Heart left ventricle (tissue), 16 donors: ENCODE data around the gene NACC2. TPM values are rescaled to one million over a fixed set of nuclear protein-coding genes. Genes with fewer than 3 reads are reported as not detected.
A peak's percentile ranks its signal among the peaks of the same experiment; 100 is the strongest.

ENCODE experiments used
- ATAC-seq, 4 donors: fragments of 200-7000 bp; cut with Tn5 transposase; one replicate each; pipeline ENCODE4 v1.9.1; 2020 to 2022; ENCODE audit warnings: moderate library complexity in 4 of 4, mild to moderate bottlenecking in 3 of 4, moderate number of reproducible peaks in 1 of 4
- DNase-seq, 5 donors: peaks; one replicate each; pipeline ENCODE4 v3.0.0-alpha.2; 2020
- H3K27ac ChIP-seq, 12 donors: fragments of 200-600 bp; sonication (generic) in 4 of 12; one replicate each; pipeline versions ENCODE4 v1.5.0 to v1.8.0; 2016 to 2022; ENCODE audit warnings: mild to moderate bottlenecking in 2 of 12
- H3K27me3 ChIP-seq, 9 donors: fragments of 200-600 bp; sonication (generic) in 2 of 9; one replicate each; pipeline versions ENCODE4 v1.5.1 to v1.8.0; 2016 to 2022; ENCODE audit warnings: mild to moderate bottlenecking in 3 of 9
- H3K36me3 ChIP-seq, 9 donors: fragments of 200-600 bp; sonication (generic) in 2 of 9; one replicate each; pipeline versions ENCODE4 v1.5.0 to v1.8.0; 2018 to 2022; ENCODE audit warnings: mild to moderate bottlenecking in 2 of 9
- H3K4me1 ChIP-seq, 12 donors: fragments of 200-600 bp; sonication (generic) in 4 of 12; one replicate each; pipeline versions ENCODE4 v1.5.0 to v1.8.0; 2016 to 2022; ENCODE audit warnings: mild to moderate bottlenecking in 3 of 12
- H3K4me3 ChIP-seq, 12 donors: fragments of 200-600 bp; sonication (generic) in 4 of 12; one replicate each; pipeline versions ENCODE4 v1.5.0 to v1.8.0; 2017 to 2022; ENCODE audit warnings: mild to moderate bottlenecking in 9 of 12, moderate library complexity in 4 of 12
- H3K9me3 ChIP-seq, 12 donors: fragments of 200-600 bp; sonication (generic) in 4 of 12; one replicate each; pipeline versions ENCODE4 v1.5.0 to v1.8.0; 2016 to 2022; ENCODE audit warnings: mild to moderate bottlenecking in 1 of 12
- CTCF ChIP-seq, 12 donors: fragments of 200-600 bp; sonication (generic) in 4 of 12; IDR thresholded peaks; one replicate each; pipeline versions ENCODE4 v1.5.0 to v1.8.0; 2018 to 2022; ENCODE audit warnings: antibody characterized with exemption in 12 of 12, mild to moderate bottlenecking in 5 of 12
- POLR2A ChIP-seq, 2 donors: fragments of 450-650 bp; IDR thresholded peaks; one replicate each; pipeline ENCODE4 v1.6.1; 2017; ENCODE audit warnings: antibody characterized with exemption in 2 of 2, mild to moderate bottlenecking in 2 of 2, moderate library complexity in 2 of 2
- WGBS, 4 donors: extraction: QIAGEN DNeasy Blood & Tissue Kit in 2 of 4; methylation state at CpG; one replicate each; pipeline versions ENCODE4 v1.1.5 to v1.1.7; 2013 to 2018; 5-methylcytosine and 5-hydroxymethylcytosine counted together
- intact Hi-C, 10 donors: fragments of 100-400 bp; cut with DNase I; formaldehyde crosslinking; loops; one replicate each; pipeline versions ENCODE4 v1.11.1 to v1.14.2; 2022
- polyA plus RNA-seq, 2 donors: library from polyadenylated mRNA; stranded (reverse); fragments of 200-250 nt; gene quantifications; one replicate each; pipeline ENCODE4 v1.2.3, GENCODE V29; 2013
- total RNA-seq, 9 donors: library from RNA; depleted of rRNA in 2 of 9; stranded (reverse); fragments of >200 nt in 2 of 9; fragmentation: NEBNext Ultra II Directional in 3 of 9; extraction: Animal tissue kit (Norgen Biotek cat#: 25700) in 3 of 9; gene quantifications; one replicate each; pipeline versions ENCODE4 v1.1.0 to v1.2.4, GENCODE V29; 2016 to 2023
- donor health status: ischemic (EF 13 %, LVEDD 7.1; RV severe dilation, severe dysfunction).
- donor health status: healthy with polysubstance abuse.
- donor health status: DM: no; HTN: yes; CAD: no.
- donor health status: DM: no; HTN: no; CAD: no.
- donor health status: ischemic (EF 25% LVEDD 6.9; RV normal size, moderate dysfunction).
- donor health status: ischemic (EF 25% LVEDD 5.7; RV mildly dilated, moderate dysfunction).
- donor health status: healthy.
- donor health status: DM: yes; HTN: yes; CAD: no.
- donor health status: ischemic (EF 35%, LVEDD 5.7; RV mildly dilated, moderate dysfunction).
- donor health status: nonischemic (EF 11% LVEDD 7.7; RV severe dilation, severe dysfunction).
- donor health status: DM: yes; HTN: yes; CAD: no.
- donor health status: PGD.
- donor health status: ischemic (EF 29% LVEDD 5.4; RV normal size, mild dysfunction).
- donor health status: nonischemic (EF 23%, LVEDD 6.1; RV moderate dilation, normal function).

NACC2 gene
- total and polyA plus RNA-seq, 11 donors = 17.9 to 66.5 (median 47.4) TPM

DNA sequence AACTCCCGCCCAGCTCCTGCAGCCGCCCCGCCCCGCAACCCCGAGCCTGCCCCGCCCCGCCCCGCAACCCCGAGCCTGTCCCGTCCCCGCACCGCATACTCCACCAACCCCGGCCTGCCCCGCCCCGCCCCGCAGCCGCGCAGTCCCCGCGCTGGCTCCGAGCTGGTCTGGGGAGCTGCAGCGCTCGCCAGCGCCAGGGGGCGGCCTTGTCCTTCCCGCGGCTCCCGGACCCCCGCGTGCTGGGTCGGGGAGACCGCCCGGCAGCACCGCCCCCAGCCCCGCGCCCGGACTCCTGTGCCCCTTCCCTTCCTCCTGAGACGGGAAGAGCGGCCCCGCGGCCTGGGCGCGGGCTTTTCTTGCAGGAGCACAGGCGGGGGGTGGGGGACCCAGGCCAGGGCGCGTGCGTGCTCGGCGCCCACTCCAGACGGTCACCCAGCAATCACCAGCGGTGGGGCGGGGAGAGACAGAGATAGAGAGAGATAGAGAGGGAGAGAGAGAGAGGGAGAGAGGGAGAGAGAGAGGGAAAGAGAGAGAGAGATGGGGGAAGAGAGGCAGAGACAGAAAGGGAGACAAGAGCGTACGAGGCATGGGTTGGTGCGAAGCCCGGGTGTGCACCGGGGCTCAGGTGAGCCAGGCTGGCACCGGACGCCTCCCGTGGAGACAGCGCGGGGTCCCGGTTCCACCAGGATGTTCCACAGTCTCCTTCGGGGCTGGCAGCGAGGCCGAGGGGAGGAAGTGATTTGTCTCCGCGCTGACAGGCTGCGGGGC is 38.3 kb upstream of the NACC2 start:
- H3K4me1 ChIP-seq = peaks cover 0 to 33% (median 5%) of the 10 kb centered on the region in 12 donors
- TF ChIP-seq CTCF (IDR thresholded peaks at IDR 0.05) = peak in 10 of 12 donors; percentile 23 to 54 (median 38)
- TF ChIP-seq POLR2A (IDR thresholded peaks at IDR 0.05) = no peak
- no peak overlapping the region for H3K27ac ChIP-seq
- intact Hi-C loops = loop anchor here in 2 of 10 donors (2.0 kb wide), 1 partner anchor 149 kb away; no protein-coding TSS in a partner anchor
- peaks cover 5 to 58% (median 30%) of the 10 kb centered on the region in 9 donors for H3K27me3 ChIP-seq
- H3K4me3 ChIP-seq = peak overlapping the region; percentile 6 to 53 (median 47)
- DNase-seq (peak in 1 of 5 donors; percentile 60), ATAC-seq (peak in 3 of 4 donors; percentile 23 to 44 (median 38))
- H3K9me3 ChIP-seq = no peaks in the 10 kb centered on the region
- H3K36me3 ChIP-seq = no peaks in the 10 kb centered on the region
- WGBS, 4 donors = 3 to 6% (median 4%) methylated on average over 38 to 68 of the region's 69 CpGs

DNA sequence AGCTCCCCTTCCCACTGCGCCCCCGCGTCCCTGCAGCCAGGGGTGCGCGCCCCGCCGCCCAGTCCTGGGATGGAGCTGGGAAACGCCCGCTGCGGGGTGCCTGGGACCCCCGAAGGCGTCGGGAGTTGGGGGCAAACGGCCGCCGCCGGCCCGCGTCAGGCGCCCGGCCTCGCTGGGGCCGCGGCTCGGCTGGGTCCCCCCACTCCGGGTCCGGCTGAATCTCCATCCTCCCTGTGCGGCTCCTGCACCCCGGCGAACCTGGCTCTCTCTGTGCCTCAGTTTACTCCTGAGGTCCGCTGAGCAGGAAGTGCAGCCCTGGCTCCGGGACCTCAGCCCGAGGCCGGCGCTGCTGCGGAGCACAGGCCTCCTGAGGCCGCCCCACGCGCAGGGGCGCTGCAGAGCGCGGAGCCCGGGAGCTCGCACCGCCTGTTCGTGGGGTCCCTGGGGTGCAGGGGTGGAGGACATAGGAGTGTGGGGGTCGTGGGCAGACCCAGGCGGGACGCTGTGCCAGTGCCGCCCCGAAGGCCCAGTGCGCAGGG is 37.5 kb upstream of the NACC2 start:
- Histone ChIP-seq H3K4me3 (peak overlapping the region in 9 of 12 donors; percentile 28 to 50 (median 37)), H3K4me1 (peaks cover 0 to 33% (median 5%) of the 10 kb centered on the region in 12 donors), H3K27me3 (peaks cover 5 to 57% (median 28%) of the 10 kb centered on the region in 9 donors), H3K9me3 (no peaks in the 10 kb centered on the region), H3K27ac (no peak overlapping the region), H3K36me3 (no peaks in the 10 kb centered on the region)
- TF ChIP-seq CTCF (IDR thresholded peaks at IDR 0.05) (no peak), POLR2A (IDR thresholded peaks at IDR 0.05) (no peak)
- 5 to 7% (median 6%) methylated on average over 15 to 52 of the region's 52 CpGs for WGBS, 4 donors
- ATAC-seq (peak in 2 of 4 donors; percentile 7 to 25), DNase-seq (peak in 1 of 5 donors; percentile 52)
- intact Hi-C loops = loop anchor here in 2 of 10 donors (2.0 kb wide), 1 partner anchor 150 kb away; no protein-coding TSS in a partner anchor

GRCh38 chr9:136131629-136132511 is 36.8 kb upstream of the NACC2 start:
- Histone ChIP-seq H3K27me3 (peaks cover under 1 to 53% (median 26%) of the 10 kb centered on the region in 9 donors), H3K9me3 (no peaks in the 10 kb centered on the region), H3K4me1 (peaks cover 0 to 29% (median 5%) of the 10 kb centered on the region in 12 donors), H3K36me3 (no peaks in the 10 kb centered on the region), H3K27ac (no peak overlapping the region), H3K4me3 (no peak overlapping the region)
- no peak for DNase-seq
- 42 to 69% (median 53%) methylated on average over 19 to 31 of the region's 31 CpGs for WGBS, 4 donors
- TF ChIP-seq CTCF (IDR thresholded peaks at IDR 0.05) (no peak), POLR2A (IDR thresholded peaks at IDR 0.05) (no peak)
- ATAC-seq = no peak
- intact Hi-C loops = loop anchor here in 2 of 10 donors (2.0 kb wide), 1 partner anchor 151 kb away; no protein-coding TSS in a partner anchor
